Mucosa of descending colon (tissue), 3 donors: ENCODE measurements around the gene APLP1. TPM values are rescaled to one million over a fixed set of nuclear protein-coding genes. Genes with fewer than 3 reads are reported as not detected.
"Not testable (repeated sequence)": the region's sequence is repeated elsewhere in the genome, so short reads cannot be mapped to it uniquely, and the experiment has no call there.

Experiments
- ATAC-seq: fragments of 200-7000 bp; cut with Tn5 transposase; one replicate; pipeline ENCODE4 v1.9.1; 2020; ENCODE audit warnings: mild to moderate bottlenecking, moderate library complexity
- DNase-seq, 3 donors: peaks; one replicate each; pipeline ENCODE4 v3.0.0-alpha.2; 2020
- H3K36me3 ChIP-seq: fragments of 200-600 bp; one replicate; pipeline ENCODE4 v1.8.0; 2021; ENCODE audit warnings: low read depth, mild to moderate bottlenecking
- H3K4me1 ChIP-seq: fragments of 200-600 bp; one replicate; pipeline ENCODE4 v1.8.0; 2021; ENCODE audit warnings: low read depth, mild to moderate bottlenecking
- H3K4me3 ChIP-seq: fragments of 200-600 bp; one replicate; pipeline ENCODE4 v1.8.0; 2021; ENCODE audit warnings: mild to moderate bottlenecking
- H3K9me3 ChIP-seq: fragments of 200-600 bp; one replicate; pipeline ENCODE4 v1.8.0; 2021; ENCODE audit warnings: mild to moderate bottlenecking
- CTCF ChIP-seq: fragments of 200-600 bp; IDR thresholded peaks from one replicate; pipeline ENCODE4 v1.8.0; 2022; ENCODE audit warnings: antibody characterized with exemption, mild to moderate bottlenecking
- intact Hi-C, 2 donors: fragments of 100-400 bp; cut with DNase I in 1 of 2; cut with micrococcal nuclease in 1 of 2; formaldehyde crosslinking; loops; one replicate each; pipeline versions ENCODE4 v1.11.0 to v1.11.1; 2022; cut with DNase I, micrococcal nuclease
- total RNA-seq, 3 donors: library from RNA; stranded (reverse); fragmentation: NEBNext Ultra II Directional in 2 of 3; extraction: Animal tissue kit (Norgen Biotek cat#: 25700) in 2 of 3; gene quantifications; one replicate each; pipeline versions ENCODE4 v1.2.1 to v1.2.4, GENCODE V29; 2021 to 2023
- donor health status: DM: no; HTN: no; CAD: no; lungs with moderate emphysema.
- donor health status: DM: no; HTN: no; CAD: no.
- donor health status: DM: no; HTN: yes; CAD: no.

APLP1 gene
- total RNA-seq, 3 donors from 2014 or later = 1.6 to 13.2 (median 1.9) TPM

GRCh38 chr19:35832054-35832453 is 36.3 kb upstream of the APLP1 start:
- Histone ChIP-seq H3K9me3 (no peaks in the 10 kb centered on the region), H3K4me1 (no peaks in the 10 kb centered on the region), H3K4me3 (no peak overlapping the region), H3K36me3 (no peaks in the 10 kb centered on the region)
- no peak for DNase-seq
- no peak for TF ChIP-seq CTCF
- intact Hi-C loops = no loop called here
- no peak for ATAC-seq

GRCh38 chr19:35833972-35834371 is 34.4 kb upstream of the APLP1 start:
- Histone ChIP-seq H3K4me1 (no peaks in the 10 kb centered on the region), H3K36me3 (no peaks in the 10 kb centered on the region), H3K4me3 (no peak overlapping the region), H3K9me3 (no peaks in the 10 kb centered on the region)
- no peak for DNase-seq
- no peak for TF ChIP-seq CTCF
- intact Hi-C loops = no loop called here
- ATAC-seq = no peak

- H3K4me3 ChIP-seq, H3K4me1 ChIP-seq, ATAC-seq, H3K9me3 ChIP-seq, DNase-seq, H3K36me3 ChIP-seq, intact Hi-C loops: not testable (repeated sequence)
Measured at GRCh38 chr19:35836096-35836495, 32.3 kb upstream of the APLP1 start.

- TF ChIP-seq CTCF = no peak
- Histone ChIP-seq H3K4me1 (peaks cover 14% of the 10 kb centered on the region), H3K9me3 (no peaks in the 10 kb centered on the region), H3K4me3 (no peak overlapping the region), H3K36me3 (no peaks in the 10 kb centered on the region)
- ATAC-seq = no peak
- intact Hi-C loops = no loop called here
- DNase-seq = no peak
Measured at GRCh38 chr19:35841961-35842595, 26.3 kb upstream of the APLP1 start.

- no peak for TF ChIP-seq CTCF
- Histone ChIP-seq H3K36me3 (no peaks in the 10 kb centered on the region), H3K4me1 (peaks cover 14% of the 10 kb centered on the region), H3K9me3 (no peaks in the 10 kb centered on the region), H3K4me3 (no peak overlapping the region)
- ATAC-seq = no peak
- intact Hi-C loops = no loop called here
- no peak for DNase-seq
Measured at GRCh38 chr19:35842666-35843272, 25.6 kb upstream of the APLP1 start.

GRCh38 chr19:35843676-35844481 is 24.5 kb upstream of the APLP1 start:
- intact Hi-C loops = no loop called here
- peak; percentile 73 for ATAC-seq
- no peak for TF ChIP-seq CTCF

More at GRCh38 chr19:35843676-35844481, 24.5 kb upstream of the APLP1 start:
- Histone ChIP-seq H3K36me3 (no peaks in the 10 kb centered on the region), H3K4me1 (peaks cover 14% of the 10 kb centered on the region), H3K4me3 (no peak overlapping the region), H3K9me3 (no peaks in the 10 kb centered on the region)
- peak; percentile 49 to 75 (median 64) for DNase-seq
